GM10266 (cell line): ENCODE measurements around the gene C6orf15.

Experiments used
- DNase-seq: peaks from one replicate; pipeline ENCODE4 v3.0.0; 2012; ENCODE audit errors: extremely low spot score
- TF ChIP-seq, protein P1 (sequence below): IDR thresholded peaks from 2 replicates; pipeline ENCODE4 v1.5.1; 2012; ENCODE audit warnings: mild to moderate bottlenecking, low read depth; ENCODE audit not compliant: control insufficient read depth, insufficient read depth; ENCODE audit errors: missing control alignments

The C6orf15 gene

DNA sequence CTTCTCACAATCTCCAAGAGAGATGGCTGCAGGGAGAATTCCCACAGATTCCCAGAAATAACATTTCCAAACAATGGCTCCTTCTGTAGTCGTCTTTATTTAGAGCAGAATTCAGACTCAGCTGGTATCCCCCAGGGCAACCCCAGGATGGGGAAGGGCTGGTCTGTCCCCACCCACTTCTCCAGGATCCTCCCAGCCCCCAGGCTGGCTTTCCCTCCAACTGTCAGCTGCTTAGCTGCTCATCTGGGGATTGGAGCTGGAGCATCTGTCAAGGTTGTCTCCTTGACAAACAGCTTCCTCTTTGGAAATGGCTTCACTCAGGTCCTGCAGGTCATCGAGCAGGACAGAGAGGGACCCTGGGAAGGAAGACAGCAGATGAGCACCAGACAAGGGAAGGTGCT is 30.0 kb upstream of the C6orf15 start:
- TF ChIP-seq, protein P1, sequence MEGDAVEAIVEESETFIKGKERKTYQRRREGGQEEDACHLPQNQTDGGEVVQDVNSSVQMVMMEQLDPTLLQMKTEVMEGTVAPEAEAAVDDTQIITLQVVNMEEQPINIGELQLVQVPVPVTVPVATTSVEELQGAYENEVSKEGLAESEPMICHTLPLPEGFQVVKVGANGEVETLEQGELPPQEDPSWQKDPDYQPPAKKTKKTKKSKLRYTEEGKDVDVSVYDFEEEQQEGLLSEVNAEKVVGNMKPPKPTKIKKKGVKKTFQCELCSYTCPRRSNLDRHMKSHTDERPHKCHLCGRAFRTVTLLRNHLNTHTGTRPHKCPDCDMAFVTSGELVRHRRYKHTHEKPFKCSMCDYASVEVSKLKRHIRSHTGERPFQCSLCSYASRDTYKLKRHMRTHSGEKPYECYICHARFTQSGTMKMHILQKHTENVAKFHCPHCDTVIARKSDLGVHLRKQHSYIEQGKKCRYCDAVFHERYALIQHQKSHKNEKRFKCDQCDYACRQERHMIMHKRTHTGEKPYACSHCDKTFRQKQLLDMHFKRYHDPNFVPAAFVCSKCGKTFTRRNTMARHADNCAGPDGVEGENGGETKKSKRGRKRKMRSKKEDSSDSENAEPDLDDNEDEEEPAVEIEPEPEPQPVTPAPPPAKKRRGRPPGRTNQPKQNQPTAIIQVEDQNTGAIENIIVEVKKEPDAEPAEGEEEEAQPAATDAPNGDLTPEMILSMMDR: no peak
- DNase-seq: no peak

DNA sequence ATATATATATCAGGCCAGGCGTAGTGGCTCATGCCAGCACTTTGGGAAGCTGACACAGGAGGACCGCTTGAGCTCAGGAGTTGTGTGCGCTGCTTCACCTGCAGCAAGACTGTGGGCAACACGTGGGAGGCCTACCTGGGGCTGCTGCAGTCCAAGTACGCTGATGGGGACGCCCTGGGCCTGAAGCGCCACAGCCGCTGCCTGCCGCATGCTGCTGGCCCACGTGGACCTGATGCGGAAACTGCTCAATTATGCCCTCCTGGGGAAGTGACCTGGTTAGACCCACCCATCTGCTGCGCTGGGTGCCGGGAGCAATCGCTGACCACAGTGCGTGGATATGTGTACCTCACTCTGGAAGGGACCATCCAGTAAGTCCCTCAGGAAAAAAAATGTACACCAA is 28.3 kb upstream of the C6orf15 start:
- TF ChIP-seq, protein P1: no peak
- DNase-seq: no peak

DNA sequence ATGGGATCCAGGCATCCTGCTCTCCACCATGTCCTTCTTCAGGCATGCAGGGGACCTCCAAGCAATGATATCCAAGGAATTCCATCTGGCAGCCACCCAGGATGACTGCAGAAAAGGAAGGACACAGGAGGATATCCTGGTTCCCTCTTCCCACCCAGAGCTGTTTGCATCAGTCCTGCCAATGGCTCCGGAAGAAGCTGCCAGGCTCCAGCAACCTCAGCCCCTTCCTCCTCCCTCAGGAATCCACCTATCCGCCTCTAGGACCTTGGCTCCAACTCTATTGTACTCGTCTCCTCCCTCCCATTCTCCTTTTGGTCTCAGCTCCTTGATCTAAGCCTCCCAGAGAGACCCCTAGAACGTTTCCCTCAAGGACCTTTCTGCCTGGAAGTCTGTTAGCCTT is 27.2 kb upstream of the C6orf15 start:
- TF ChIP-seq, protein P1: no peak
- no peak for DNase-seq

DNA sequence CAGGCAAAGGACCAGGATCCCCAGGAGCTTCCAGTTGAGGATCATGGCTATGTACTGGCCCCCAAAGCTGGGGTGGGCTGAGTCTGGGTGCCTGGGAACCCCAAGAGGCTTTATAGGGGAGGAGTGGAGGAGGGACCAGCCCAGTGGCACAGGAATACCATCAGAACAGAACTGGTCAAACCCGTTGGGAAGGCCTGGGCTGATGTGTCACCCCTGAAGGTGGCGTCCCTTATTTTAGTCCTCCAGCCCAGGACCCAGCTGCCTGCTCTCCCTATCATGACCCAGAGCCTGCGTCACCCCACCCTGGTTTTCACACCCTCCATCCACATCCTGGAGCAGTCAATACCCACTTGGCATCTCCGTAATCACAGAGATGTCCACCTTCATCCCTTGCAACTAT is 26.6 kb upstream of the C6orf15 start, which contains the start of gene PSORS1C2:
Gene PSORS1C2 (minus strand): TSS at position 85 of the 400 bp plus-strand sequence. CDS start 40 bp downstream, at position 45.
- DNase-seq: no peak

DNA sequence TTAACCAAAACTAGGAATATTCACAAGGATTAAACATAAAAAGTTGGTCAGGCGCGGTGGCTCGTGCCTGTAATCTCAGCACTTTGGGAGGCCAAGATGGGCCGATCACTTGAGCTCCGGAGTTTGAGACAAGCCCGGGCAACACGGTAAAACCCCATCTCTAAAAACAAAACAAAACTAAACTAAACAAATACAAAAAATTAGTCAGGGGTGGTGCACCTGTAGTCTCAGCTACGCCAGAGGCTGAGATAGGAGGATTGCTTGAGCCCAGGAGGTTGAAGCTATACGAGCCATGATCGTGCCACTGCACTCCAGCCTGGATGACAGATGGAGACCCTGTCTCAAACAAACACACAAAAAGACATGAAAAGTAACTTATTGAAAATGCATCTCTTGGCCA is 23.3 kb upstream of the C6orf15 start:
- TF ChIP-seq, protein P1: no peak
- no peak for DNase-seq

More for the DNA sequence above, 26.6 kb upstream of the C6orf15 start, which contains the start of gene PSORS1C2:
- TF ChIP-seq, protein P1: no peak

DNA sequence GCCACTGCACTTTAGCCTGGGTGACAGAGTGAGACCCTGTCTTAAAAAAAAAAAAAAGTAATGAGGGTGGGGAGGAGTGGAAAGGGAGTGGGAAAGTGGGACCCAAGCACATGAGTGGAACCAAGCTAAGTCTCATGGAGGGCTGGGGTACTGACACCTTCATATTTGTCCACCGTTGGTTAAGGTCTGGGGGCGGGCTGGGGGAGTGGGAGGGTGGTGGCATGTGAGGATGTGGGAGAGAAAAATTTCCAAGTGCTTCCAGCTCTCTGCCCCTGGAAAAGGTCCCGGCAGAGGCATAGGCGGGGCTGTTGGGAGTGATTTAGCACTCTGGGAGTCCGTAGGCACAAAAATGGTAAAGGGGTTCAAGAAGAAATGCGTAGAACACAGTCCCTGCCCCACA is 20.4 kb upstream of the C6orf15 start:
- DNase-seq: no peak
- TF ChIP-seq, protein P1: no peak

DNA sequence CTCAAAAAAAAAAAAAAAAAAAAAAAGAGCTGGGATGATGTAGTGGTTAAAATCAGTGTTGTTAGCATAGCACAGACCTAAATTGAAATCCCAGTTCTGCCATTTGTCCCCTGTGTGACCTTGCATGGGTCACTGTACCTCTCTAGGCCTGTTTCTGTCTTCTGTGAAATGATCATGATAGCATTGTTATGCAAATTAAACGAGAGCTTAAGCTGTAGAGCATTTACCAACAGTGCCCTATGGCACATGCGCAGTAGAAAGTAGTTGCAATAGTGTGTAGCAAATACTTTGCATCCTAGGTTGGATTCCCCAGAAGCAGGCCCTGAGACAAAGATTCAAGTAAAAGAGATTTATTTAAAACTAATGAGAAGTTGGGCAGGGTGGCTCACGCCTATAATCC is 19.2 kb upstream of the C6orf15 start:
- TF ChIP-seq, protein P1: no peak
- no peak for DNase-seq
